Neutrophil (primary cell): ENCODE measurements around the gene HELZ.
"Not testable (repeated sequence)": the region's sequence is repeated elsewhere in the genome, so short reads cannot be mapped to it uniquely, and the experiment has no call there.

ENCODE experiments used
- H3K27ac ChIP-seq: fragments of 200-600 bp; sonication (generic); 2 replicates; pipeline ENCODE4 v1.5.1; 2016; ENCODE audit warnings: mild to moderate bottlenecking, moderate library complexity
- H3K27me3 ChIP-seq: fragments of 200-600 bp; sonication (generic); 2 replicates; pipeline ENCODE4 v1.6.0; 2016; ENCODE audit warnings: mild to moderate bottlenecking
- H3K36me3 ChIP-seq: fragments of 200-600 bp; sonication (generic); 2 replicates; pipeline ENCODE4 v1.5.1; 2017
- H3K4me1 ChIP-seq, 2 experiments: fragments of 200-600 bp in 1 of 2; sonication (generic) in 1 of 2; 1 replicate in 1 of 2; 2 replicates in 1 of 2; pipeline versions ENCODE4 v1.5.1 to v1.6.1; 2013 to 2016; ENCODE audit warnings: low read depth in 1 of 2, low read length in 1 of 2, mild to moderate bottlenecking in 1 of 2, moderate library complexity in 1 of 2; ENCODE audit not compliant: control insufficient read depth in 1 of 2, insufficient read depth in 1 of 2
- H3K4me3 ChIP-seq, 2 experiments: fragments of 200-600 bp in 1 of 2; sonication (generic) in 1 of 2; 1 replicate in 1 of 2; 2 replicates in 1 of 2; pipeline ENCODE4 v1.5.1; 2013 to 2016; ENCODE audit warnings: low read depth in 1 of 2, low read length in 1 of 2, mild to moderate bottlenecking in 1 of 2, moderate library complexity in 1 of 2
- H3K9me3 ChIP-seq: fragments of 200-600 bp; sonication (generic); 2 replicates; pipeline ENCODE4 v1.5.1; 2016
- TF ChIP-seq, protein P1 (sequence below): fragments of 200-600 bp; sonication (generic); IDR thresholded peaks from 2 replicates; pipeline ENCODE4 v1.5.1; 2016; ENCODE audit warnings: antibody characterized with exemption

The HELZ gene

GRCh38 chr17:67260170-67260987 is 15.4 kb upstream of the HELZ start:
- H3K9me3 ChIP-seq, result no peaks in the 10 kb centered on the region
- H3K4me1 ChIP-seq, result peaks cover 26 to 27% of the 10 kb centered on the region in 2 experiments
- TF ChIP-seq, protein P1, sequence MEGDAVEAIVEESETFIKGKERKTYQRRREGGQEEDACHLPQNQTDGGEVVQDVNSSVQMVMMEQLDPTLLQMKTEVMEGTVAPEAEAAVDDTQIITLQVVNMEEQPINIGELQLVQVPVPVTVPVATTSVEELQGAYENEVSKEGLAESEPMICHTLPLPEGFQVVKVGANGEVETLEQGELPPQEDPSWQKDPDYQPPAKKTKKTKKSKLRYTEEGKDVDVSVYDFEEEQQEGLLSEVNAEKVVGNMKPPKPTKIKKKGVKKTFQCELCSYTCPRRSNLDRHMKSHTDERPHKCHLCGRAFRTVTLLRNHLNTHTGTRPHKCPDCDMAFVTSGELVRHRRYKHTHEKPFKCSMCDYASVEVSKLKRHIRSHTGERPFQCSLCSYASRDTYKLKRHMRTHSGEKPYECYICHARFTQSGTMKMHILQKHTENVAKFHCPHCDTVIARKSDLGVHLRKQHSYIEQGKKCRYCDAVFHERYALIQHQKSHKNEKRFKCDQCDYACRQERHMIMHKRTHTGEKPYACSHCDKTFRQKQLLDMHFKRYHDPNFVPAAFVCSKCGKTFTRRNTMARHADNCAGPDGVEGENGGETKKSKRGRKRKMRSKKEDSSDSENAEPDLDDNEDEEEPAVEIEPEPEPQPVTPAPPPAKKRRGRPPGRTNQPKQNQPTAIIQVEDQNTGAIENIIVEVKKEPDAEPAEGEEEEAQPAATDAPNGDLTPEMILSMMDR, result no peak
- no peak overlapping the region for H3K27ac ChIP-seq
- peaks cover 28% of the 10 kb centered on the region for H3K27me3 ChIP-seq
- H3K4me3 ChIP-seq, result no peak overlapping the region
- no peaks in the 10 kb centered on the region for H3K36me3 ChIP-seq

- Histone ChIP-seq H3K4me1 (peaks cover 26 to 27% of the 10 kb centered on the region in 2 experiments), H3K9me3 (no peaks in the 10 kb centered on the region), H3K4me3 (no peak overlapping the region), H3K27me3 (peaks cover 27% of the 10 kb centered on the region), H3K27ac (no peak overlapping the region), H3K36me3 (no peaks in the 10 kb centered on the region)
- TF ChIP-seq, protein P1, result no peak
Observed at GRCh38 chr17:67258821-67259468, 13.9 kb upstream of the HELZ start.

- H3K4me1 ChIP-seq, result peaks cover 26 to 27% of the 10 kb centered on the region in 2 experiments
- H3K36me3 ChIP-seq, result no peaks in the 10 kb centered on the region
- H3K4me3 ChIP-seq, result no peak overlapping the region
- H3K27me3 ChIP-seq, result no peaks in the 10 kb centered on the region
- no peaks in the 10 kb centered on the region for H3K9me3 ChIP-seq
- TF ChIP-seq, protein P1, result no peak
- H3K27ac ChIP-seq, result no peak overlapping the region
Observed at GRCh38 chr17:67256075-67256732, 11.2 kb upstream of the HELZ start.

GRCh38 chr17:67253384-67253783 is 8.4 kb upstream of the HELZ start:
- H3K4me3 ChIP-seq, result no peak overlapping the region
- peaks cover 10% of the 10 kb centered on the region in 2 experiments for H3K4me1 ChIP-seq
- no peaks in the 10 kb centered on the region for H3K36me3 ChIP-seq
- TF ChIP-seq, protein P1, result no peak
- H3K27me3 ChIP-seq, result no peaks in the 10 kb centered on the region
- H3K9me3 ChIP-seq, result no peaks in the 10 kb centered on the region
- H3K27ac ChIP-seq, result no peak overlapping the region

- H3K36me3 ChIP-seq, H3K4me1 ChIP-seq, H3K27ac ChIP-seq, H3K9me3 ChIP-seq, H3K4me3 ChIP-seq: not testable (repeated sequence)
- H3K27me3 ChIP-seq, result peaks cover 18% of the 10 kb centered on the region
Observed at GRCh38 chr17:67251586-67251985, 6.6 kb upstream of the HELZ start.
